HUES64 (cell line): ENCODE results near the gene SLC25A39.
"Not testable (repeated sequence)": the region's sequence is repeated elsewhere in the genome, so short reads cannot be mapped to it uniquely, and the experiment has no call there.

Experiments used
- H3K27ac ChIP-seq: 2 replicates; pipeline ENCODE4 v1.7.0; 2013; ENCODE audit warnings: low read depth, low read length, inconsistent platforms
- H3K27me3 ChIP-seq: 2 replicates; pipeline ENCODE4 v1.6.1; 2013; ENCODE audit warnings: mild to moderate bottlenecking, low read length; ENCODE audit not compliant: insufficient read depth
- H3K36me3 ChIP-seq: 2 replicates; pipeline ENCODE4 v1.6.1; 2013; ENCODE audit warnings: mild to moderate bottlenecking, low read length; ENCODE audit not compliant: insufficient read depth
- H3K4me1 ChIP-seq: 2 replicates; pipeline ENCODE4 v1.6.1; 2013; ENCODE audit warnings: mild to moderate bottlenecking, low read length, moderate library complexity; ENCODE audit not compliant: insufficient read depth
- H3K4me3 ChIP-seq: 2 replicates; pipeline ENCODE4 v1.5.1; 2013; ENCODE audit warnings: mild to moderate bottlenecking, low read length, moderate library complexity
- H3K9ac ChIP-seq: 2 replicates; pipeline ENCODE4 v1.6.1; 2013; ENCODE audit warnings: mild to moderate bottlenecking, low read depth, low read length
- H3K9me3 ChIP-seq: 2 replicates; pipeline ENCODE4 v1.6.1; 2013; ENCODE audit warnings: low read depth, low read length; ENCODE audit not compliant: insufficient read depth
- WGBS: fragments of 150-250, 120-280 bp; methylation state at CpG from one replicate; pipeline ENCODE4 v1.1.7; 2013; ENCODE audit warnings: missing lambda C conversion rate; 5-methylcytosine and 5-hydroxymethylcytosine counted together

The SLC25A39 gene

GRCh38 chr17:44345454-44346026 is 20.9 kb upstream of the SLC25A39 start:
- H3K4me1 ChIP-seq = no peaks in the 10 kb centered on the region; the same call in 1 of the 2 replicates
- H3K9me3 ChIP-seq = no peaks in the 10 kb centered on the region
- peak overlapping the region; percentile 90 for H3K4me3 ChIP-seq
- peaks cover 3% of the 10 kb centered on the region; the same call in 1 of the 2 replicates for H3K27me3 ChIP-seq
- no peaks in the 10 kb centered on the region for H3K36me3 ChIP-seq
- peak overlapping the region; percentile 64 for H3K9ac ChIP-seq
- peak overlapping the region; percentile 50; the same call in 1 of the 2 replicates for H3K27ac ChIP-seq
- 3% methylated on average over 17 of the region's 21 CpGs for WGBS

GRCh38 chr17:44344939-44345453 is 20.4 kb upstream of the SLC25A39 start, which contains the start of gene GRN:
Gene GRN, plus strand, starts transcription at chr17:44345302. Its CDS starts 3,863 bp downstream, at chr17:44349165.
- peak within 1 kb of the TSS; percentile 50; the same call in 1 of the 2 replicates for H3K27ac ChIP-seq
- WGBS = 1% methylated on average over 25 of the region's 26 CpGs

GRCh38 chr17:44343510-44344209 is 19.0 kb upstream of the SLC25A39 start:
- Histone ChIP-seq H3K36me3 (no peaks in the 10 kb centered on the region), H3K4me1 (no peaks in the 10 kb centered on the region; the same call in 1 of the 2 replicates), H3K27ac (no peak overlapping the region), H3K9ac (no peak overlapping the region), H3K9me3 (no peaks in the 10 kb centered on the region), H3K4me3 (no peak overlapping the region), H3K27me3 (peaks cover 3% of the 10 kb centered on the region; the same call in 1 of the 2 replicates)
- WGBS = 83% methylated on average over 11 of the region's 11 CpGs

More at GRCh38 chr17:44344939-44345453, 20.4 kb upstream of the SLC25A39 start, which contains the start of gene GRN:
- Histone ChIP-seq H3K9ac (peak within 1 kb of the TSS; percentile 64), H3K4me3 (peak within 1 kb of the TSS; percentile 90), H3K36me3 (no peaks in the 10 kb centered on the region), H3K4me1 (no peaks in the 10 kb centered on the region; the same call in 1 of the 2 replicates), H3K9me3 (no peaks in the 10 kb centered on the region), H3K27me3 (peaks cover 3% of the 10 kb centered on the region; the same call in 1 of the 2 replicates)

GRCh38 chr17:44340553-44340952 is 15.9 kb upstream of the SLC25A39 start:
- H3K36me3 ChIP-seq, H3K4me3 ChIP-seq, H3K9ac ChIP-seq, H3K27me3 ChIP-seq, H3K9me3 ChIP-seq, H3K4me1 ChIP-seq, H3K27ac ChIP-seq: not testable (repeated sequence)
- 81% methylated on average over 5 of the region's 5 CpGs for WGBS

- 73% methylated on average over 6 of the region's 6 CpGs for WGBS
- no peak overlapping the region for H3K9ac ChIP-seq
- no peak overlapping the region for H3K27ac ChIP-seq
- H3K4me3 ChIP-seq = no peak overlapping the region
- H3K36me3 ChIP-seq = no peaks in the 10 kb centered on the region
- H3K9me3 ChIP-seq = no peaks in the 10 kb centered on the region
- H3K4me1 ChIP-seq = no peaks in the 10 kb centered on the region; the same call in 1 of the 2 replicates
- peaks cover 3% of the 10 kb centered on the region; the same call in 1 of the 2 replicates for H3K27me3 ChIP-seq
These were observed 14.1 kb upstream of the SLC25A39 start for GRCh38 chr17:44338702-44339101.

- no peak overlapping the region for H3K4me3 ChIP-seq
- H3K9me3 ChIP-seq = no peaks in the 10 kb centered on the region
- H3K4me1 ChIP-seq = no peaks in the 10 kb centered on the region; the same call in 1 of the 2 replicates
- WGBS = 63% methylated on average over 5 of the region's 5 CpGs
- H3K36me3 ChIP-seq = no peaks in the 10 kb centered on the region
- H3K27me3 ChIP-seq = no peaks in the 10 kb centered on the region
- H3K9ac ChIP-seq = no peak overlapping the region
- H3K27ac ChIP-seq = no peak overlapping the region
These were observed 11.3 kb upstream of the SLC25A39 start for GRCh38 chr17:44335968-44336367.

- 89% methylated on average over 3 of the region's 3 CpGs for WGBS
- H3K4me3 ChIP-seq = no peak overlapping the region
- H3K27ac ChIP-seq = no peak overlapping the region
- no peaks in the 10 kb centered on the region for H3K27me3 ChIP-seq
- no peak overlapping the region for H3K9ac ChIP-seq
- H3K36me3 ChIP-seq = no peaks in the 10 kb centered on the region
- H3K9me3 ChIP-seq = no peaks in the 10 kb centered on the region
- H3K4me1 ChIP-seq = no peaks in the 10 kb centered on the region; the same call in 1 of the 2 replicates
These were observed 10.9 kb upstream of the SLC25A39 start for GRCh38 chr17:44335564-44335963.

- Histone ChIP-seq H3K4me1 (no peaks in the 10 kb centered on the region; the same call in 1 of the 2 replicates), H3K36me3 (no peaks in the 10 kb centered on the region), H3K9ac (no peak overlapping the region), H3K27ac (no peak overlapping the region), H3K4me3 (no peak overlapping the region), H3K27me3 (no peaks in the 10 kb centered on the region), H3K9me3 (no peaks in the 10 kb centered on the region)
- WGBS = 57% methylated on average over 3 of the region's 3 CpGs
These were observed 10.1 kb upstream of the SLC25A39 start for GRCh38 chr17:44334727-44335126.

- H3K4me1 ChIP-seq = no peaks in the 10 kb centered on the region; the same call in 1 of the 2 replicates
- no peaks in the 10 kb centered on the region for H3K27me3 ChIP-seq
- H3K9me3 ChIP-seq = no peaks in the 10 kb centered on the region
- H3K36me3 ChIP-seq = no peaks in the 10 kb centered on the region
- H3K9ac ChIP-seq = no peak overlapping the region
- WGBS = 79% methylated on average over 2 of the region's 2 CpGs
- H3K27ac ChIP-seq = no peak overlapping the region
- H3K4me3 ChIP-seq = no peak overlapping the region
These were observed 9.7 kb upstream of the SLC25A39 start for GRCh38 chr17:44334315-44334714.

- 85% methylated on average over 4 of the region's 5 CpGs for WGBS
- H3K36me3 ChIP-seq = no peaks in the 10 kb centered on the region
- H3K9ac ChIP-seq = no peak overlapping the region
- H3K27me3 ChIP-seq = no peaks in the 10 kb centered on the region
- no peak overlapping the region for H3K27ac ChIP-seq
- H3K4me1 ChIP-seq = no peaks in the 10 kb centered on the region; the same call in 1 of the 2 replicates
- H3K9me3 ChIP-seq = no peaks in the 10 kb centered on the region
- H3K4me3 ChIP-seq = no peak overlapping the region
These were observed 8.7 kb upstream of the SLC25A39 start for GRCh38 chr17:44333371-44333770.

GRCh38 chr17:44331249-44331760 is 6.7 kb upstream of the SLC25A39 start:
- no peak overlapping the region for H3K27ac ChIP-seq

More at GRCh38 chr17:44331249-44331760, 6.7 kb upstream of the SLC25A39 start:
- Histone ChIP-seq H3K9me3 (no peaks in the 10 kb centered on the region), H3K36me3 (no peaks in the 10 kb centered on the region), H3K27me3 (peaks cover 1% of the 10 kb centered on the region; the same call in 1 of the 2 replicates), H3K4me1 (no peaks in the 10 kb centered on the region; the same call in 1 of the 2 replicates), H3K4me3 (no peak overlapping the region), H3K9ac (no peak overlapping the region)
- 13% methylated on average over 6 of the region's 7 CpGs for WGBS
